Mammary epithelial cell (primary cell): ENCODE data around the gene THPO.

Source experiments
- EZH2 ChIP-seq: IDR thresholded peaks from 2 replicates; pipeline ENCODE4 v1.6.1; 2012; ENCODE audit warnings: low read length, inconsistent platforms, borderline replicate concordance
- TF ChIP-seq, protein P1 (sequence below), 2 donors: IDR thresholded peaks in 1 of 2; conservative IDR thresholded peaks in 1 of 2; 2 replicates each; pipeline ENCODE4 v1.5.1; 2011 to 2012; ENCODE audit warnings: inconsistent platforms in 2 of 2, low read length in 2 of 2, mild to moderate bottlenecking in 2 of 2, control low read depth in 1 of 2, low read depth in 1 of 2; ENCODE audit not compliant: insufficient read depth in 1 of 2; ENCODE audit errors: extremely low read depth in 1 of 2

- TF ChIP-seq, protein P1, sequence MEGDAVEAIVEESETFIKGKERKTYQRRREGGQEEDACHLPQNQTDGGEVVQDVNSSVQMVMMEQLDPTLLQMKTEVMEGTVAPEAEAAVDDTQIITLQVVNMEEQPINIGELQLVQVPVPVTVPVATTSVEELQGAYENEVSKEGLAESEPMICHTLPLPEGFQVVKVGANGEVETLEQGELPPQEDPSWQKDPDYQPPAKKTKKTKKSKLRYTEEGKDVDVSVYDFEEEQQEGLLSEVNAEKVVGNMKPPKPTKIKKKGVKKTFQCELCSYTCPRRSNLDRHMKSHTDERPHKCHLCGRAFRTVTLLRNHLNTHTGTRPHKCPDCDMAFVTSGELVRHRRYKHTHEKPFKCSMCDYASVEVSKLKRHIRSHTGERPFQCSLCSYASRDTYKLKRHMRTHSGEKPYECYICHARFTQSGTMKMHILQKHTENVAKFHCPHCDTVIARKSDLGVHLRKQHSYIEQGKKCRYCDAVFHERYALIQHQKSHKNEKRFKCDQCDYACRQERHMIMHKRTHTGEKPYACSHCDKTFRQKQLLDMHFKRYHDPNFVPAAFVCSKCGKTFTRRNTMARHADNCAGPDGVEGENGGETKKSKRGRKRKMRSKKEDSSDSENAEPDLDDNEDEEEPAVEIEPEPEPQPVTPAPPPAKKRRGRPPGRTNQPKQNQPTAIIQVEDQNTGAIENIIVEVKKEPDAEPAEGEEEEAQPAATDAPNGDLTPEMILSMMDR (conservative IDR thresholded peaks at IDR 0.05 in 1 of 2, IDR thresholded peaks at IDR 0.05 in 1 of 2; ENCODE audit: extremely low read depth in 1 of 2, insufficient read depth in 1 of 2, low read depth in 1 of 2, low read length in 2 of 2) = no peak
- TF ChIP-seq EZH2 = no peak
Measured at GRCh38 chr3:184368586-184369183, 9.3 kb downstream of the THPO start.
